HepG2 (cell line): ENCODE results near the gene CS.

ENCODE experiments used
- SMC3 ChIP-seq: IDR thresholded peaks from 2 replicates; pipeline ENCODE4 v1.6.1; 2011; ENCODE audit warnings: low read length, improper control_type of control experiment
- TP53 ChIP-seq: sonication (generic); formaldehyde crosslinking; conservative IDR thresholded peaks from 2 replicates; pipeline ENCODE4 v1.4.0; 2020; ENCODE audit warnings: missing genetic modification reagents
- ZMAT5 ChIP-seq: sonication (generic); formaldehyde crosslinking; IDR thresholded peaks from 2 replicates; pipeline ENCODE4 v1.5.0; 2020; ENCODE audit warnings: mild to moderate bottlenecking, low read depth, missing genetic modification reagents, borderline replicate concordance
- ZSCAN31 ChIP-seq: sonication (generic); formaldehyde crosslinking; IDR thresholded peaks from 2 replicates; pipeline ENCODE4 v1.5.0; 2020; ENCODE audit warnings: low read depth, mild to moderate bottlenecking, missing genetic modification reagents
- TF ChIP-seq, protein P1 (sequence below): sonication (generic); formaldehyde crosslinking; IDR thresholded peaks from 2 replicates; pipeline ENCODE4 v1.5.0; 2020; ENCODE audit warnings: mild to moderate bottlenecking, missing genetic modification reagents, moderate library complexity

- TF ChIP-seq ZMAT5 (CRISPR knock-in tag), result no peak
- TF ChIP-seq, protein P1, sequence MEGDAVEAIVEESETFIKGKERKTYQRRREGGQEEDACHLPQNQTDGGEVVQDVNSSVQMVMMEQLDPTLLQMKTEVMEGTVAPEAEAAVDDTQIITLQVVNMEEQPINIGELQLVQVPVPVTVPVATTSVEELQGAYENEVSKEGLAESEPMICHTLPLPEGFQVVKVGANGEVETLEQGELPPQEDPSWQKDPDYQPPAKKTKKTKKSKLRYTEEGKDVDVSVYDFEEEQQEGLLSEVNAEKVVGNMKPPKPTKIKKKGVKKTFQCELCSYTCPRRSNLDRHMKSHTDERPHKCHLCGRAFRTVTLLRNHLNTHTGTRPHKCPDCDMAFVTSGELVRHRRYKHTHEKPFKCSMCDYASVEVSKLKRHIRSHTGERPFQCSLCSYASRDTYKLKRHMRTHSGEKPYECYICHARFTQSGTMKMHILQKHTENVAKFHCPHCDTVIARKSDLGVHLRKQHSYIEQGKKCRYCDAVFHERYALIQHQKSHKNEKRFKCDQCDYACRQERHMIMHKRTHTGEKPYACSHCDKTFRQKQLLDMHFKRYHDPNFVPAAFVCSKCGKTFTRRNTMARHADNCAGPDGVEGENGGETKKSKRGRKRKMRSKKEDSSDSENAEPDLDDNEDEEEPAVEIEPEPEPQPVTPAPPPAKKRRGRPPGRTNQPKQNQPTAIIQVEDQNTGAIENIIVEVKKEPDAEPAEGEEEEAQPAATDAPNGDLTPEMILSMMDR (CRISPR knock-in tag), result no peak
- no peak for TF ChIP-seq TP53 (CRISPR knock-in tag)
- no peak for TF ChIP-seq ZSCAN31 (CRISPR knock-in tag)
- no peak for TF ChIP-seq SMC3
These were observed 43.1 kb downstream of the CS start for GRCh38 chr12:56257071-56257470.
